Prostate gland (tissue), 2 donors: ENCODE measurements around the gene CDR2L. TPM values are rescaled to one million over a fixed set of nuclear protein-coding genes. Genes with fewer than 3 reads are reported as not detected.
A peak's percentile ranks its signal among the peaks of the same experiment; 100 is the strongest.
"Not testable (repeated sequence)": the region's sequence is repeated elsewhere in the genome, so short reads cannot be mapped to it uniquely, and the experiment has no call there.

Source experiments
- DNase-seq: peaks from one replicate; pipeline ENCODE4 v3.0.0-alpha.2; 2019; ENCODE audit warnings: low spot score
- H3K27ac ChIP-seq, 2 donors: fragments of 200-600 bp; sonication (generic); 2 replicates each; pipeline ENCODE4 v1.5.1; 2017 to 2019
- H3K27me3 ChIP-seq: fragments of 200-600 bp; sonication (generic); replicated peaks from 2 replicates; pipeline ENCODE4 v1.5.1; 2019; ENCODE audit not compliant: insufficient read depth
- H3K36me3 ChIP-seq, 2 donors: fragments of 200-600 bp; sonication (generic); 1 replicate in 1 of 2; 2 replicates in 1 of 2; pipeline versions ENCODE4 v1.5.1 to v1.8.1; 2017 to 2019
- H3K4me1 ChIP-seq: fragments of 200-600 bp; sonication (generic); replicated peaks from 2 replicates; pipeline ENCODE4 v1.5.1; 2019
- H3K4me3 ChIP-seq, 2 donors: fragments of 200-600 bp; sonication (generic); 2 replicates each; pipeline ENCODE4 v1.5.1; 2017 to 2019
- H3K9me3 ChIP-seq: fragments of 200-600 bp; sonication (generic); 2 replicates; pipeline ENCODE4 v1.5.1; 2017
- CTCF ChIP-seq, 4 experiments: fragments of 200-600 bp in 2 of 4; fragments of 450-650 bp in 2 of 4; sonication (generic) in 2 of 4; IDR thresholded peaks; 1 replicate in 3 of 4; 2 replicates in 1 of 4; pipeline ENCODE4 v1.5.1; 2016 to 2019; ENCODE audit warnings: antibody characterized with exemption in 4 of 4, mild to moderate bottlenecking in 2 of 4, moderate library complexity in 2 of 4
- POLR2A ChIP-seq: fragments of 450-650 bp; IDR thresholded peaks from one replicate; pipeline ENCODE4 v1.6.1; 2016; ENCODE audit warnings: antibody characterized with exemption, mild to moderate bottlenecking
- POLR2AphosphoS5 ChIP-seq: sonication (generic); formaldehyde crosslinking; IDR thresholded peaks from one replicate; pipeline ENCODE4 v1.6.1; 2017; ENCODE audit warnings: antibody characterized with exemption
- whole genome bisulfite sequencing: methylation state at CpG from one replicate; pipeline ENCODE4 v1.1.5; 2018; 5-methylcytosine and 5-hydroxymethylcytosine counted together
- intact Hi-C: fragments of 100-400 bp; cut with DNase I; formaldehyde crosslinking; loops from one replicate; pipeline ENCODE4 v1.14.2; 2022
- total RNA-seq, 2 donors: library from RNA; depleted of rRNA; stranded (reverse); fragments of >200 nt; gene quantifications; one replicate each; pipeline ENCODE4 v1.1.0, GENCODE V29; 2016

Gene CDR2L
- total RNA-seq, 2 donors from 2014 or later: 13.7 to 34.9 TPM

- intact Hi-C loops: no loop called here
- DNase-seq: no peak
- WGBS: 33% methylated on average over 4 of the region's 5 CpGs
- TF ChIP-seq POLR2AphosphoS5 (peak; percentile 41), POLR2A (no peak), CTCF (IDR thresholded peaks at IDR 0.05) (no peak)
- no peaks in the 10 kb centered on the region for H3K27me3 ChIP-seq
- no peaks in the 10 kb centered on the region for H3K9me3 ChIP-seq
- no peaks in the 10 kb centered on the region for H3K36me3 ChIP-seq
- peaks cover 6% of the 10 kb centered on the region for H3K4me1 ChIP-seq
- peak overlapping the region in 1 of 2 donors; percentile 57 for H3K27ac ChIP-seq
- H3K4me3 ChIP-seq: no peak overlapping the region
Measured at GRCh38 chr17:74968361-74968780, 19.1 kb upstream of the CDR2L start.

- H3K9me3 ChIP-seq, intact Hi-C loops, H3K27ac ChIP-seq, H3K4me3 ChIP-seq, DNase-seq, H3K27me3 ChIP-seq, H3K36me3 ChIP-seq, H3K4me1 ChIP-seq: not testable (repeated sequence)
- 92% methylated on average over 5 of the region's 5 CpGs for WGBS
Measured at GRCh38 chr17:74969501-74969900, 17.9 kb upstream of the CDR2L start.

- no peaks in the 10 kb centered on the region for H3K36me3 ChIP-seq
- DNase-seq: no peak
- 90% methylated on average over 3 of the region's 3 CpGs for WGBS
- intact Hi-C loops: no loop called here
- TF ChIP-seq CTCF (IDR thresholded peaks at IDR 0.05) (no peak), POLR2AphosphoS5 (no peak), POLR2A (no peak)
- H3K27ac ChIP-seq: peak overlapping the region; percentile 74 to 78
- peaks cover 6% of the 10 kb centered on the region for H3K4me1 ChIP-seq
- no peaks in the 10 kb centered on the region for H3K27me3 ChIP-seq
- no peaks in the 10 kb centered on the region for H3K9me3 ChIP-seq
- H3K4me3 ChIP-seq: peak overlapping the region in 1 of 2 donors; percentile 65
Measured at GRCh38 chr17:74970395-74970794, 17.0 kb upstream of the CDR2L start.

GRCh38 chr17:74971069-74971841 lies 16.2 kb upstream of the CDR2L start:
- WGBS: 86% methylated on average over 8 of the region's 8 CpGs
- H3K9me3 ChIP-seq: no peaks in the 10 kb centered on the region
- TF ChIP-seq CTCF (IDR thresholded peaks at IDR 0.05) (no peak), POLR2AphosphoS5 (no peak), POLR2A (no peak)
- H3K27ac ChIP-seq: peak overlapping the region; percentile 74 to 78
- DNase-seq: no peak
- intact Hi-C loops: no loop called here
- no peaks in the 10 kb centered on the region for H3K27me3 ChIP-seq
- no peaks in the 10 kb centered on the region for H3K36me3 ChIP-seq
- peaks cover 6% of the 10 kb centered on the region for H3K4me1 ChIP-seq
- H3K4me3 ChIP-seq: peak overlapping the region; percentile 60 to 65

- H3K4me3 ChIP-seq: peak overlapping the region; percentile 60 to 65
- H3K4me1 ChIP-seq: peaks cover 6% of the 10 kb centered on the region
- intact Hi-C loops: no loop called here
- no peaks in the 10 kb centered on the region for H3K27me3 ChIP-seq
- WGBS: 33% methylated on average over 9 of the region's 9 CpGs
- H3K9me3 ChIP-seq: no peaks in the 10 kb centered on the region
- peak; percentile 29 for TF ChIP-seq POLR2A
- no peak for TF ChIP-seq POLR2AphosphoS5
- H3K27ac ChIP-seq: peak overlapping the region; percentile 74 to 78
- H3K36me3 ChIP-seq: no peaks in the 10 kb centered on the region
- no peak for DNase-seq
Measured at GRCh38 chr17:74971842-74972106, 15.7 kb upstream of the CDR2L start.
